ENCODE results near the gene TGFA.

The TGFA gene

GRCh38 chr2:70431716-70432347 lies 121.8 kb downstream of the TGFA start:
- no peak for DNase-seq (ENCODE audit: low read depth in 2 of 2)
- H3K4me3 ChIP-seq (replicated peaks in 1 of 2; ENCODE audit: low read depth in 2 of 2, low read length in 2 of 2), result no peak overlapping the region
- TF ChIP-seq CTCF (IDR thresholded peaks at IDR 0.05; ENCODE audit: low read depth, low read length), result no peak

GRCh38 chr2:70426341-70426740 lies 127.3 kb downstream of the TGFA start:
- H3K4me3 ChIP-seq (replicated peaks in 1 of 2; ENCODE audit: low read depth in 2 of 2, low read length in 2 of 2), result no peak overlapping the region

GRCh38 chr2:70425682-70426301 lies 127.8 kb downstream of the TGFA start:
- H3K4me3 ChIP-seq (replicated peaks in 1 of 2; ENCODE audit: low read depth in 2 of 2, low read length in 2 of 2), result no peak overlapping the region
- DNase-seq (ENCODE audit: low read depth in 2 of 2), result no peak
- TF ChIP-seq CTCF (IDR thresholded peaks at IDR 0.05; ENCODE audit: low read depth, low read length), result no peak

More at GRCh38 chr2:70426341-70426740, 127.3 kb downstream of the TGFA start:
- no peak for DNase-seq (ENCODE audit: low read depth in 2 of 2)
- TF ChIP-seq CTCF (IDR thresholded peaks at IDR 0.05; ENCODE audit: low read depth, low read length), result no peak

GRCh38 chr2:70420740-70421139 lies 132.9 kb downstream of the TGFA start:
- DNase-seq (ENCODE audit: low read depth in 2 of 2), result no peak
- no peak for TF ChIP-seq CTCF (IDR thresholded peaks at IDR 0.05; ENCODE audit: low read depth, low read length)
- H3K4me3 ChIP-seq (replicated peaks in 1 of 2; ENCODE audit: low read depth in 2 of 2, low read length in 2 of 2), result no peak overlapping the region

GRCh38 chr2:70420143-70420542 lies 133.5 kb downstream of the TGFA start:
- DNase-seq (ENCODE audit: low read depth in 2 of 2), result no peak
- no peak for TF ChIP-seq CTCF (IDR thresholded peaks at IDR 0.05; ENCODE audit: low read depth, low read length)
- H3K4me3 ChIP-seq (replicated peaks in 1 of 2; ENCODE audit: low read depth in 2 of 2, low read length in 2 of 2), result no peak overlapping the region

GRCh38 chr2:70418514-70418913 lies 135.1 kb downstream of the TGFA start:
- no peak for TF ChIP-seq CTCF (IDR thresholded peaks at IDR 0.05; ENCODE audit: low read depth, low read length)
- DNase-seq (ENCODE audit: low read depth in 2 of 2), result no peak
- no peak overlapping the region for H3K4me3 ChIP-seq (replicated peaks in 1 of 2; ENCODE audit: low read depth in 2 of 2, low read length in 2 of 2)
